GM21447 (cell line): ENCODE results near the gene HES6.

Experiments used
- ATAC-seq: cut with Tn5 transposase; IDR thresholded peaks from one replicate; pipeline ENCODE4 v1.9.1; 2021; ENCODE audit not compliant: unreplicated experiment

Gene HES6

GRCh38 chr2:238237431-238238135 is 2.3 kb downstream of the HES6 start:
- ATAC-seq = no peak

- no peak for ATAC-seq
Observed at GRCh38 chr2:238236571-238236970, 3.3 kb downstream of the HES6 start.

GRCh38 chr2:238235856-238236255 is 4.0 kb downstream of the HES6 start:
- no peak for ATAC-seq

GRCh38 chr2:238235331-238235732 is 4.5 kb downstream of the HES6 start:
- no peak for ATAC-seq

- ATAC-seq = no peak
Observed at GRCh38 chr2:238233625-238234024, 6.2 kb downstream of the HES6 start.

GRCh38 chr2:238231809-238232208 is 8.0 kb downstream of the HES6 start:
- no peak for ATAC-seq

GRCh38 chr2:238231251-238231793 is 8.5 kb downstream of the HES6 start:
- peak; percentile 72 for ATAC-seq

- no peak for ATAC-seq
Observed at GRCh38 chr2:238230699-238231098, 9.1 kb downstream of the HES6 start.

- no peak for ATAC-seq
Observed at GRCh38 chr2:238228700-238229099, 11.1 kb downstream of the HES6 start.

- ATAC-seq = no peak
Observed at GRCh38 chr2:238227587-238228032, 12.2 kb downstream of the HES6 start.

- ATAC-seq = no peak
Observed at GRCh38 chr2:238226698-238227586, 12.9 kb downstream of the HES6 start.

GRCh38 chr2:238225911-238226697 is 13.7 kb downstream of the HES6 start:
- no peak for ATAC-seq

- no peak for ATAC-seq
Observed at GRCh38 chr2:238225121-238225520, 14.7 kb downstream of the HES6 start.

- ATAC-seq = no peak
Observed at GRCh38 chr2:238224356-238225035, 15.3 kb downstream of the HES6 start.

- ATAC-seq = no peak
Observed at GRCh38 chr2:238220892-238221521, 18.8 kb downstream of the HES6 start.

- no peak for ATAC-seq
Observed at GRCh38 chr2:238220274-238220891, 19.5 kb downstream of the HES6 start.

GRCh38 chr2:238216651-238217184 is 23.1 kb downstream of the HES6 start:
- no peak for ATAC-seq

GRCh38 chr2:238207006-238207405 is 32.8 kb downstream of the HES6 start:
- no peak for ATAC-seq

- ATAC-seq = peak; percentile 21
Observed at GRCh38 chr2:238203973-238204683, 35.7 kb downstream of the HES6 start.
